K562 (cell line): ENCODE data around the gene GAA. TPM values are rescaled to one million over a fixed set of nuclear protein-coding genes. Genes with fewer than 3 reads are reported as not detected.

Source experiments
- ATAC-seq: fragments of 200-7000 bp; cut with Tn5 transposase; 3 replicates; pipeline ENCODE4 v1.9.1; 2020; ENCODE audit warnings: moderate library complexity
- BruUV-seq: library from RNA; stranded (reverse); fragments of 400-500 nt; replicated peaks from 2 replicates; lab custom pipeline; 2021; lab: Mats Ljungman, UMichigan
- CTCF ChIA-PET: fragments of 300-600 bp; formaldehyde crosslinking; extraction: SDS; loops from one replicate; lab custom pipeline; 2021; ENCODE audit warnings: low intra/inter-chr PET ratio; lab: Yijun Ruan, JAX
- POLR2A ChIA-PET: fragments of 300-600, 350-650 bp; sonication (Branson Sonifier 250); formaldehyde crosslinking; extraction: SDS; loops from one replicate; lab custom pipeline; 2021; ENCODE audit warnings: antibody characterized with exemption, inconsistent platforms; lab: Yijun Ruan, JAX
- DNase-seq, 4 experiments: peaks; one replicate each; pipeline versions ENCODE4 v3.0.0 to v3.0.0-alpha.2; 2011 to 2018; ENCODE audit warnings: low spot score in 3 of 4, mixed read lengths in 3 of 4; ENCODE audit errors: extremely low read depth in 1 of 4
- FAIRE-seq: peaks from 2 replicates; lab custom pipeline; 2011; peaks lifted over from hg19 to GRCh38; lab: Jason Lieb, UNC
- H2AFZ ChIP-seq: 2 replicates; pipeline ENCODE4 v1.6.0; 2011; ENCODE audit warnings: low read depth, low read length, control low read depth, inconsistent platforms
- H3K27ac ChIP-seq: fragments of 200-600 bp; 3 replicates; pipeline ENCODE4 v1.8.0; 2011; ENCODE audit warnings: low read depth, mild to moderate bottlenecking, control low read depth, inconsistent platforms, low read length, moderate library complexity, mixed read lengths; ENCODE audit errors: extremely low read depth
- H3K27me3 ChIP-seq, 2 experiments: fragments of 300-600 bp in 1 of 2; 2 replicates in 1 of 2; 3 replicates in 1 of 2; pipeline versions ENCODE4 v1.6.0 to v1.8.0; 2011; ENCODE audit warnings: inconsistent platforms in 2 of 2, low read length in 2 of 2, mild to moderate bottlenecking in 1 of 2, mixed read lengths in 1 of 2, moderate library complexity in 1 of 2; ENCODE audit not compliant: control insufficient read depth in 2 of 2, insufficient read depth in 2 of 2
- H3K36me3 ChIP-seq: fragments of 300-600 bp; 3 replicates; pipeline ENCODE4 v1.8.0; 2011; ENCODE audit warnings: mild to moderate bottlenecking, low read length, inconsistent platforms; ENCODE audit not compliant: control insufficient read depth, insufficient read depth
- H3K4me1 ChIP-seq, 2 experiments: fragments of 200-600 bp in 1 of 2; replicated peaks in 1 of 2; 2 replicates in 1 of 2; 3 replicates in 1 of 2; pipeline versions ENCODE4 v1.5.1 to v1.8.0; 2011; ENCODE audit warnings: inconsistent platforms in 2 of 2, low read length in 2 of 2, mild to moderate bottlenecking in 1 of 2, mixed read lengths in 1 of 2, moderate library complexity in 1 of 2; ENCODE audit not compliant: control insufficient read depth in 2 of 2, insufficient read depth in 2 of 2
- H3K4me2 ChIP-seq: 2 replicates; pipeline ENCODE4 v1.6.1; 2011; ENCODE audit warnings: low read length, control low read depth, inconsistent platforms, mixed read lengths; ENCODE audit not compliant: insufficient read depth
- H3K4me3 ChIP-seq: fragments of 200-600 bp; sonication (generic), shearing (Covaris generic); 2 replicates; pipeline ENCODE4 v1.5.1; 2016; ENCODE audit warnings: control low read depth, inconsistent platforms
- H3K79me2 ChIP-seq: fragments of 200-600 bp; 3 replicates; pipeline ENCODE4 v1.8.0; 2011; ENCODE audit warnings: low read length, inconsistent platforms; ENCODE audit not compliant: control insufficient read depth, insufficient read depth
- H3K9ac ChIP-seq, 2 experiments: 2 replicates each; pipeline versions ENCODE4 v1.6.0 to v1.6.1; 2011; ENCODE audit warnings: low read depth in 2 of 2, low read length in 2 of 2, control low read depth in 1 of 2, inconsistent platforms in 1 of 2, mild to moderate bottlenecking in 1 of 2, mixed read lengths in 1 of 2; ENCODE audit not compliant: insufficient read depth in 1 of 2
- H3K9me1 ChIP-seq: one replicate; pipeline ENCODE4 v1.6.0; 2011; ENCODE audit warnings: inconsistent platforms, mild to moderate bottlenecking, low read length, moderate library complexity; ENCODE audit not compliant: control insufficient read depth, insufficient read depth
- H3K9me3 ChIP-seq: replicated peaks from 2 replicates; pipeline ENCODE4 v1.5.1; 2011; ENCODE audit warnings: low read depth, low read length, inconsistent platforms; ENCODE audit not compliant: control insufficient read depth, insufficient read depth
- H4K20me1 ChIP-seq: replicated peaks from 2 replicates; pipeline ENCODE4 v1.6.1; 2011; ENCODE audit warnings: low read length, inconsistent platforms, mixed read lengths; ENCODE audit not compliant: control insufficient read depth, insufficient read depth
- DDX20 ChIP-seq: fragments of 450-650 bp; IDR thresholded peaks from 2 replicates; pipeline ENCODE4 v1.6.1; 2016; ENCODE audit warnings: missing genetic modification characterization, low read depth, mild to moderate bottlenecking, missing compliant biosample characterization, moderate library complexity
- HMG20A ChIP-seq: fragments of 450-650 bp; formaldehyde crosslinking; conservative IDR thresholded peaks from 2 replicates; pipeline ENCODE4 v1.4.0; 2020; ENCODE audit warnings: mild to moderate bottlenecking, mixed read lengths
- HMGN3 ChIP-seq: IDR thresholded peaks from 2 replicates; pipeline ENCODE4 v1.6.1; 2011; ENCODE audit warnings: borderline replicate concordance, low read depth, mild to moderate bottlenecking, mixed read lengths, low read length; ENCODE audit not compliant: insufficient read length; ENCODE audit errors: extremely low read depth
- ILF3 ChIP-seq: fragments of 450-650 bp; IDR thresholded peaks from 2 replicates; pipeline ENCODE4 v1.6.1; 2018; ENCODE audit warnings: antibody characterized with exemption, mild to moderate bottlenecking, moderate library complexity, borderline replicate concordance
- KLF6 ChIP-seq: fragments of 250-450 bp; sonication (Bioruptor Pico); IDR thresholded peaks from 2 replicates; pipeline ENCODE4 v1.4.0; 2020; ENCODE audit warnings: mild to moderate bottlenecking, moderate library complexity, borderline replicate concordance
- L3MBTL2 ChIP-seq: fragments of 450-650 bp; IDR thresholded peaks from 2 replicates; pipeline ENCODE4 v1.6.1; 2016; ENCODE audit warnings: mild to moderate bottlenecking, moderate library complexity
- MTF1 ChIP-seq: fragments of 250-450 bp; sonication (Bioruptor Pico); IDR thresholded peaks from 2 replicates; pipeline ENCODE4 v1.9.0; 2021; ENCODE audit warnings: moderate library complexity, mild to moderate bottlenecking, inconsistent platforms, borderline replicate concordance
- NR0B1 ChIP-seq: fragments of 450-650 bp; IDR thresholded peaks from one replicate; pipeline ENCODE4 v1.6.1; 2018; ENCODE audit warnings: mild to moderate bottlenecking, moderate library complexity; ENCODE audit not compliant: partially characterized antibody
- PHB ChIP-seq: fragments of 250-450 bp; sonication (Bioruptor Pico); IDR thresholded peaks from 2 replicates; pipeline ENCODE4 v1.5.0; 2021
- POLR2H ChIP-seq: IDR thresholded peaks from 2 replicates; pipeline ENCODE4 v1.6.1; 2016; ENCODE audit warnings: missing genetic modification characterization, low read depth, mild to moderate bottlenecking, control low read depth, missing compliant biosample characterization, moderate library complexity
- SRSF7 ChIP-seq: fragments of 200-400 bp; formaldehyde crosslinking; optimal IDR thresholded peaks from 2 replicates; pipeline ENCODE3; 2017; ENCODE audit warnings: mild to moderate bottlenecking, low read depth, low read length
- ZC3H11A ChIP-seq: IDR thresholded peaks from 2 replicates; pipeline ENCODE4 v1.6.1; 2012; ENCODE audit warnings: low read depth, low read length, improper control_type of control experiment
- ZNF444 ChIP-seq: fragments of 250-450 bp; sonication (Bioruptor Pico); IDR thresholded peaks from 2 replicates; pipeline ENCODE4 v1.4.0; 2020; ENCODE audit warnings: mild to moderate bottlenecking, moderate library complexity
- ZNF699 ChIP-seq: fragments of 250-450 bp; sonication (Bioruptor Pico); IDR thresholded peaks from 2 replicates; pipeline ENCODE4 v1.8.0; 2021; ENCODE audit warnings: mild to moderate bottlenecking, moderate library complexity; ENCODE audit not compliant: insufficient replicate concordance
- WGBS: fragments of 100-300 bp; shearing (Covaris generic); methylation state at CpG from one replicate; pipeline ENCODE4 v1.1.6; 2016; ENCODE audit warnings: low coverage, mixed read lengths; ENCODE audit not compliant: insufficient coverage; ENCODE audit errors: missing lambda C conversion rate; 5-methylcytosine and 5-hydroxymethylcytosine counted together
- in situ Hi-C: fragments of 300-500 bp; cut with MboI; formaldehyde crosslinking; loops from 4 replicates; pipeline ENCODE4 v1.15.0; 2018; ENCODE audit warnings: inconsistent platforms, mixed read lengths
- intact Hi-C: fragments of 100-400 bp; cut with micrococcal nuclease; formaldehyde crosslinking; loops from 2 replicates; pipeline ENCODE4 v1.14.2; 2022
- polyA plus RNA-seq, 8 experiments: library from polyadenylated mRNA; depleted of rRNA in 4 of 8; stranded (reverse) in 5 of 8; unstranded in 3 of 8; fragments of >200 nt; fragmentation: Nextera tagmentation in 2 of 8; fragmentation: Illumina TruSeq in 1 of 8; extraction: Ambion mirVana in 2 of 8; extraction: Trizol in 1 of 8; gene quantifications; 2 replicates each; pipeline versions ENCODE4 v1.2.1 to v1.2.3, GENCODE V29; 2011 to 2014; ENCODE audit warnings: inconsistent platforms in 1 of 8, missing spikeins in 1 of 8
- total RNA-seq, 7 experiments: library from RNA; depleted of rRNA in 6 of 7; stranded (reverse); fragments of >200 nt in 6 of 7; fragmentation: Illumina TruSeq in 2 of 7; extraction: Trizol in 2 of 7; gene quantifications; 2 replicates each; pipeline versions ENCODE4 v1.2.1 to v1.2.3, GENCODE V29; 2011 to 2021; ENCODE audit warnings: low replicate concordance in 1 of 7
- TF ChIP-seq, protein P1 (sequence below): sonication (generic); formaldehyde crosslinking; IDR thresholded peaks from 2 replicates; pipeline ENCODE4 v1.8.0; 2022; ENCODE audit warnings: mild to moderate bottlenecking, missing genetic modification reagents
- TF ChIP-seq, protein P2 (sequence below): fragments of 450-650 bp; conservative IDR thresholded peaks from 2 replicates; pipeline ENCODE4 v1.6.1; 2016; ENCODE audit warnings: missing genetic modification characterization, low read depth, mild to moderate bottlenecking, missing compliant biosample characterization, moderate library complexity

GAA gene
- total and polyA plus RNA-seq, 9 of the 15 experiments (the other 6 are each of a cell fraction or from before 2014, with no cell fraction given): 0.15 to 6.4 (median 1.7) TPM

GRCh38 chr17:80097127-80097621 is 4.2 kb upstream of the GAA start:
- TF ChIP-seq ZC3H11A: no peak
- TF ChIP-seq, protein P1, sequence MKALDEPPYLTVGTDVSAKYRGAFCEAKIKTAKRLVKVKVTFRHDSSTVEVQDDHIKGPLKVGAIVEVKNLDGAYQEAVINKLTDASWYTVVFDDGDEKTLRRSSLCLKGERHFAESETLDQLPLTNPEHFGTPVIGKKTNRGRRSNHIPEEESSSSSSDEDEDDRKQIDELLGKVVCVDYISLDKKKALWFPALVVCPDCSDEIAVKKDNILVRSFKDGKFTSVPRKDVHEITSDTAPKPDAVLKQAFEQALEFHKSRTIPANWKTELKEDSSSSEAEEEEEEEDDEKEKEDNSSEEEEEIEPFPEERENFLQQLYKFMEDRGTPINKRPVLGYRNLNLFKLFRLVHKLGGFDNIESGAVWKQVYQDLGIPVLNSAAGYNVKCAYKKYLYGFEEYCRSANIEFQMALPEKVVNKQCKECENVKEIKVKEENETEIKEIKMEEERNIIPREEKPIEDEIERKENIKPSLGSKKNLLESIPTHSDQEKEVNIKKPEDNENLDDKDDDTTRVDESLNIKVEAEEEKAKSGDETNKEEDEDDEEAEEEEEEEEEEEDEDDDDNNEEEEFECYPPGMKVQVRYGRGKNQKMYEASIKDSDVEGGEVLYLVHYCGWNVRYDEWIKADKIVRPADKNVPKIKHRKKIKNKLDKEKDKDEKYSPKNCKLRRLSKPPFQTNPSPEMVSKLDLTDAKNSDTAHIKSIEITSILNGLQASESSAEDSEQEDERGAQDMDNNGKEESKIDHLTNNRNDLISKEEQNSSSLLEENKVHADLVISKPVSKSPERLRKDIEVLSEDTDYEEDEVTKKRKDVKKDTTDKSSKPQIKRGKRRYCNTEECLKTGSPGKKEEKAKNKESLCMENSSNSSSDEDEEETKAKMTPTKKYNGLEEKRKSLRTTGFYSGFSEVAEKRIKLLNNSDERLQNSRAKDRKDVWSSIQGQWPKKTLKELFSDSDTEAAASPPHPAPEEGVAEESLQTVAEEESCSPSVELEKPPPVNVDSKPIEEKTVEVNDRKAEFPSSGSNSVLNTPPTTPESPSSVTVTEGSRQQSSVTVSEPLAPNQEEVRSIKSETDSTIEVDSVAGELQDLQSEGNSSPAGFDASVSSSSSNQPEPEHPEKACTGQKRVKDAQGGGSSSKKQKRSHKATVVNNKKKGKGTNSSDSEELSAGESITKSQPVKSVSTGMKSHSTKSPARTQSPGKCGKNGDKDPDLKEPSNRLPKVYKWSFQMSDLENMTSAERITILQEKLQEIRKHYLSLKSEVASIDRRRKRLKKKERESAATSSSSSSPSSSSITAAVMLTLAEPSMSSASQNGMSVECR (CRISPR knock-in tag): no peak
- TF ChIP-seq L3MBTL2: no peak
- TF ChIP-seq ILF3: no peak
- TF ChIP-seq POLR2H (tag): no peak
- TF ChIP-seq ZNF699 (CRISPR knock-in tag): no peak
- TF ChIP-seq HMGN3: no peak
- TF ChIP-seq HMG20A (CRISPR knock-in tag): no peak
- TF ChIP-seq NR0B1: no peak
- TF ChIP-seq SRSF7: no peak
- TF ChIP-seq DDX20 (tag): no peak
- TF ChIP-seq PHB (CRISPR knock-in tag): no peak
- no peak for TF ChIP-seq ZNF444 (CRISPR knock-in tag)
- TF ChIP-seq KLF6: no peak
- TF ChIP-seq, protein P2, sequence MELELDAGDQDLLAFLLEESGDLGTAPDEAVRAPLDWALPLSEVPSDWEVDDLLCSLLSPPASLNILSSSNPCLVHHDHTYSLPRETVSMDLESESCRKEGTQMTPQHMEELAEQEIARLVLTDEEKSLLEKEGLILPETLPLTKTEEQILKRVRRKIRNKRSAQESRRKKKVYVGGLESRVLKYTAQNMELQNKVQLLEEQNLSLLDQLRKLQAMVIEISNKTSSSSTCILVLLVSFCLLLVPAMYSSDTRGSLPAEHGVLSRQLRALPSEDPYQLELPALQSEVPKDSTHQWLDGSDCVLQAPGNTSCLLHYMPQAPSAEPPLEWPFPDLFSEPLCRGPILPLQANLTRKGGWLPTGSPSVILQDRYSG (tag): no peak
- no peak for TF ChIP-seq MTF1 (CRISPR knock-in tag)
- FAIRE-seq: no peak
- no peak overlapping the region for H2AFZ ChIP-seq

More at GRCh38 chr17:80097127-80097621, 4.2 kb upstream of the GAA start:
- Histone ChIP-seq H3K27ac (no peak overlapping the region), H3K4me1 (peaks cover 3 to 32% of the 10 kb centered on the region in 2 experiments; a peak in 4 of 5 replicates), H4K20me1 (no peaks in the 10 kb centered on the region), H3K9ac (no peak overlapping the region; a peak in 1 of 4 replicates), H3K4me3 (no peak overlapping the region), H3K36me3 (no peaks in the 10 kb centered on the region), H3K9me3 (no peaks in the 10 kb centered on the region), H3K9me1 (no peaks in the 10 kb centered on the region), H3K79me2 (no peaks in the 10 kb centered on the region), H3K27me3 (peaks cover 21 to 44% of the 10 kb centered on the region in 2 experiments; a peak in 4 of 5 replicates), H3K4me2 (no peak overlapping the region)
- ChIA-PET CTCF (no interaction called here), POLR2A (interaction anchor here (0.6 kb wide), 1 partner anchor 724 kb away, joined by 4 read pairs; no protein-coding TSS in a partner anchor)
- in situ Hi-C loops (no loop called here), intact Hi-C loops (no loop called here)
- no TSS peak for BruUV-seq
- ATAC-seq: no peak
- 10% methylated on average over 17 of the region's 17 CpGs for WGBS
- no peak for DNase-seq
